Panc1 (cell line): ENCODE results near the gene SMAP1. TPM values are rescaled to one million over a fixed set of nuclear protein-coding genes. Genes with fewer than 3 reads are reported as not detected.

Source experiments
- ATAC-seq: fragments of 200-7000 bp; cut with Tn5 transposase; 2 replicates; pipeline ENCODE4 v1.9.1; 2020; ENCODE audit warnings: mild to moderate bottlenecking, moderate library complexity
- BruUV-seq: library from RNA; stranded (reverse); fragments of 400-500 nt; replicated peaks from 2 replicates; lab custom pipeline; 2021; lab: Mats Ljungman, UMichigan
- CTCF ChIA-PET: fragments of 300-600 bp; sonication (Branson Sonifier 250); formaldehyde crosslinking; loops from one replicate; lab custom pipeline; 2022; ENCODE audit warnings: antibody characterized with exemption; lab: Charles Lee
- POLR2A ChIA-PET: fragments of 300-600 bp; sonication (Branson Sonifier 250); formaldehyde crosslinking; loops from one replicate; lab custom pipeline; 2022; ENCODE audit warnings: antibody characterized with exemption; lab: Charles Lee
- DNase-seq: peaks from one replicate; pipeline ENCODE4 v3.0.0-alpha.2; 2010; ENCODE audit warnings: low read depth, low spot score
- H3K27ac ChIP-seq: 2 replicates; pipeline ENCODE4 v1.5.1; 2011; ENCODE audit warnings: mild to moderate bottlenecking, low read length, inconsistent platforms
- H3K27me3 ChIP-seq: fragments of 200-500 bp; sonication (Bioruptor generic); 2 replicates; pipeline ENCODE4 v1.6.0; 2014; ENCODE audit warnings: low read length, inconsistent platforms; ENCODE audit not compliant: control insufficient read depth, insufficient read depth
- H3K36me3 ChIP-seq: fragments of 200-500 bp; sonication (Bioruptor generic); 2 replicates; pipeline ENCODE4 v1.5.1; 2014; ENCODE audit warnings: inconsistent platforms, mild to moderate bottlenecking, low read length, moderate library complexity; ENCODE audit not compliant: control insufficient read depth, insufficient read depth
- H3K4me1 ChIP-seq: 2 replicates; pipeline ENCODE4 v1.5.1; 2011; ENCODE audit warnings: inconsistent platforms, mild to moderate bottlenecking, low read length, moderate library complexity; ENCODE audit not compliant: control insufficient read depth, insufficient read depth
- H3K4me3 ChIP-seq, 2 experiments: 2 replicates each; pipeline ENCODE4 v1.5.1; 2011 to 2012; ENCODE audit warnings: low read depth in 2 of 2, low read length in 2 of 2, mild to moderate bottlenecking in 2 of 2, inconsistent platforms in 1 of 2, moderate library complexity in 1 of 2
- H3K9me3 ChIP-seq: fragments of 200-500 bp; sonication (Bioruptor generic); 2 replicates; pipeline ENCODE4 v1.5.1; 2014; ENCODE audit warnings: low read depth, mild to moderate bottlenecking, inconsistent platforms, low read length, moderate library complexity; ENCODE audit not compliant: control insufficient read depth, insufficient read depth
- CTCF ChIP-seq: fragments of 450-650 bp; IDR thresholded peaks from 2 replicates; pipeline ENCODE4 v1.5.1; 2017; ENCODE audit warnings: mild to moderate bottlenecking
- POLR2AphosphoS5 ChIP-seq: IDR thresholded peaks from 2 replicates; pipeline ENCODE4 v1.6.1; 2012; ENCODE audit warnings: mild to moderate bottlenecking, low read depth, low read length, moderate library complexity
- REST ChIP-seq, 2 experiments: IDR thresholded peaks; 2 replicates each; pipeline ENCODE4 v1.6.1; 2011 to 2012; ENCODE audit warnings: low read depth in 2 of 2, control low read depth in 1 of 2, low read length in 1 of 2, mild to moderate bottlenecking in 1 of 2, moderate library complexity in 1 of 2; ENCODE audit not compliant: insufficient read depth in 1 of 2
- SIN3A ChIP-seq: IDR thresholded peaks from 2 replicates; pipeline ENCODE4 v1.6.1; 2012; ENCODE audit warnings: low read depth, mild to moderate bottlenecking, low read length, moderate library complexity, borderline replicate concordance; ENCODE audit not compliant: insufficient read depth
- TCF7L2 ChIP-seq: IDR thresholded peaks from 2 replicates; pipeline ENCODE4 v1.6.1; 2011; ENCODE audit warnings: mild to moderate bottlenecking, low read depth, low read length, inconsistent platforms
- in situ Hi-C: cut with HindIII; loops from 2 replicates; pipeline ENCODE4 v1.10.0; 2016; ENCODE audit warnings: low sequenced_read_pairs, low pct_unique_long_range_greater_than_20kb
- intact Hi-C: fragments of 100-400 bp; cut with micrococcal nuclease; formaldehyde crosslinking; loops from one replicate; pipeline ENCODE4 v1.10.0; 2022; ENCODE audit not compliant: unreplicated experiment
- total RNA-seq: library from RNA; stranded (reverse); gene quantifications from one replicate; pipeline ENCODE4 v1.2.1, GENCODE V29; 2021; ENCODE audit not compliant: unreplicated experiment

SMAP1 gene
- total RNA-seq, 1 experiment from 2014 or later, result 41.9 TPM

- ChIA-PET POLR2A (no interaction called here), CTCF (no interaction called here)
- DNase-seq (no peak), ATAC-seq (no peak)
- Histone ChIP-seq H3K4me1 (no peaks in the 10 kb centered on the region), H3K9me3 (no peaks in the 10 kb centered on the region), H3K4me3 (no peak overlapping the region), H3K36me3 (no peaks in the 10 kb centered on the region), H3K27ac (no peak overlapping the region), H3K27me3 (no peaks in the 10 kb centered on the region)
- no peak for TF ChIP-seq REST (IDR thresholded peaks at IDR 0.05; ENCODE audit: insufficient read depth in 1 of 2, low read depth in 2 of 2, low read length in 1 of 2)
- TF ChIP-seq CTCF, result no peak
- TF ChIP-seq SIN3A, result no peak
- no peak for TF ChIP-seq TCF7L2
- in situ Hi-C loops, result no loop called here
- intact Hi-C loops, result no loop called here
- no TSS peak for BruUV-seq
Observed at GRCh38 chr6:70841112-70841511, 173.4 kb downstream of the SMAP1 start.

GRCh38 chr6:70842541-70842940 lies 174.9 kb downstream of the SMAP1 start:
- DNase-seq (no peak), ATAC-seq (peak; percentile 34; the same call in 1 of the 2 replicates)
- Histone ChIP-seq H3K27ac (no peak overlapping the region), H3K4me1 (no peaks in the 10 kb centered on the region), H3K36me3 (no peaks in the 10 kb centered on the region), H3K4me3 (no peak overlapping the region), H3K27me3 (no peaks in the 10 kb centered on the region), H3K9me3 (peaks cover 5% of the 10 kb centered on the region; the same call in 1 of the 2 replicates)
- BruUV-seq, result no TSS peak
- TF ChIP-seq REST (IDR thresholded peaks at IDR 0.05; ENCODE audit: insufficient read depth in 1 of 2, low read depth in 2 of 2, low read length in 1 of 2) (no peak), CTCF (no peak), TCF7L2 (no peak), POLR2AphosphoS5 (no peak), SIN3A (no peak)
- intact Hi-C loops, result no loop called here
- POLR2A ChIA-PET, result no interaction called here
- CTCF ChIA-PET, result no interaction called here
- in situ Hi-C loops, result no loop called here
